ENCODE data around the gene CRB3. TPM values are rescaled to one million over a fixed set of nuclear protein-coding genes. Genes with fewer than 3 reads are reported as not detected.

Gene CRB3
- total and polyA plus RNA-seq, 2 of the 13 experiments (the other 11 are each of a cell fraction or from before 2014, with no cell fraction given), result 10.6 to 25.6 TPM

- TF ChIP-seq ZNF609 (CRISPR knock-in tag; IDR thresholded peaks at IDR 0.05; ENCODE audit: borderline replicate concordance) (no peak), ZNF598 (CRISPR knock-in tag; IDR thresholded peaks at IDR 0.05; ENCODE audit: borderline replicate concordance) (peak; percentile 69; the same call in 1 of the 2 replicates), ARNT2 (CRISPR knock-in tag; IDR thresholded peaks at IDR 0.05; ENCODE audit: low read depth) (peak; percentile 42), ZNF18 (CRISPR knock-in tag; IDR thresholded peaks at IDR 0.05; ENCODE audit: insufficient replicate concordance) (peak; percentile 74), NRL (CRISPR knock-in tag; IDR thresholded peaks at IDR 0.05; ENCODE audit: borderline replicate concordance) (peak; percentile 60; the same call in 1 of the 2 replicates), HNRNPK (IDR thresholded peaks at IDR 0.05; ENCODE audit: low read depth, low read length, poor library complexity, severe bottlenecking) (peak; percentile 60), TAF1 (CRISPR knock-in tag; IDR thresholded peaks at IDR 0.05) (peak; percentile 65; the same call in 1 of the 2 replicates), RFX1 (IDR thresholded peaks at IDR 0.05) (no peak), SIX1 (CRISPR knock-in tag; IDR thresholded peaks at IDR 0.05; ENCODE audit: borderline replicate concordance) (0 out of 2 replicates have a peak, but pooled peaks have one; percentile 11), SMAD1 (CRISPR knock-in tag; IDR thresholded peaks at IDR 0.05; ENCODE audit: borderline replicate concordance, low read depth) (peak; percentile 40; the same call in 1 of the 2 replicates), RARA (CRISPR knock-in tag; IDR thresholded peaks at IDR 0.05) (peak; percentile 4; the same call in 1 of the 2 replicates), TARDBP (CRISPR knock-in tag; IDR thresholded peaks at IDR 0.05) (peak; percentile 83), ZNF546 (CRISPR knock-in tag; conservative IDR thresholded peaks at IDR 0.05) (peak; percentile 41; the same call in 1 of the 2 replicates), HDAC2 (CRISPR knock-in tag; IDR thresholded peaks at IDR 0.05) (peak; percentile 18; the same call in 1 of the 2 replicates), ZNF30 (CRISPR knock-in tag; IDR thresholded peaks at IDR 0.05) (no peak), AGO2 (optimal IDR thresholded peaks at IDR 0.05; ENCODE audit: low read depth, low read length) (peak; percentile 44), POLR2AphosphoS5 (IDR thresholded peaks at IDR 0.05; ENCODE audit: low read depth, low read length) (peak; percentile 38; the same call in 1 of the 2 replicates), ZNF280B (CRISPR knock-in tag; IDR thresholded peaks at IDR 0.05; ENCODE audit: borderline replicate concordance) (peak; percentile 64; the same call in 1 of the 2 replicates), RBFOX2 (IDR thresholded peaks at IDR 0.05; ENCODE audit: low read depth, low read length) (peak; percentile 80), EED (CRISPR knock-in tag; IDR thresholded peaks at IDR 0.05) (peak; percentile 65; the same call in 1 of the 2 replicates), NR2F1 (CRISPR knock-in tag; IDR thresholded peaks at IDR 0.05) (peak in 1 of 2 experiments; percentile 35; a peak in 1 of 4 replicates)
Measured at GRCh38 chr19:6464070-6464873, at the start of gene CRB3 (continued).

All from HepG2 (cell line).